HG02610 (cell line): ENCODE data around the gene CHRM4.

Experiments
- ATAC-seq: cut with Tn5 transposase; IDR thresholded peaks from one replicate; pipeline ENCODE4 v1.9.1; 2021; ENCODE audit warnings: mild to moderate bottlenecking, moderate library complexity; ENCODE audit not compliant: unreplicated experiment

Gene CHRM4

DNA sequence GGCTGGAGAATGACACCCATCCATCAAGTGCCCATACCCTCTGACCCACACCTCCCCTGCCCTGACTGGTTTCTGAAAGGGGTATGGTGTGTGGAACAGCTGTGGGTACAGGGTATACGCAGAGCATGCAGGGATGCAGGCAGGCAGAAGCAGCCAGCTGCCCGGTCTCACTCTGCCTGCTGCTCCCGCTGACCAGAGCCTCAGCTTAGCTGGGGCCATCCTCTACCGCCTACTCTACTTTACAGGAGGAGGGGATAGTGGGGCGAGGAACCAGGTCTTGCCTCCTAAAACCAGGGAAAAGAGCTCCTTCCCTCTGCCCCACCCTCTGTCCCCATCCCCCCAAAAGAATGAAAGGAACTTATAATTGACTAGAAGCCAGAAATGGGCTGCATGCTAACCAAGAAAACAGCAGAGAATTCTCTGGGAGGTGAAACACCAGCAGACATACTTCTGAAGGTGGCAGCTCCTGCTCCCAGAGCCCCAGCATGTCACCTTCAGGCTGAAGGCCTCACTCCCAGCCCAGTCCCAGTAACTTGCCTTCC, 13.0 kb upstream of the CHRM4 start:
- no peak for ATAC-seq

DNA sequence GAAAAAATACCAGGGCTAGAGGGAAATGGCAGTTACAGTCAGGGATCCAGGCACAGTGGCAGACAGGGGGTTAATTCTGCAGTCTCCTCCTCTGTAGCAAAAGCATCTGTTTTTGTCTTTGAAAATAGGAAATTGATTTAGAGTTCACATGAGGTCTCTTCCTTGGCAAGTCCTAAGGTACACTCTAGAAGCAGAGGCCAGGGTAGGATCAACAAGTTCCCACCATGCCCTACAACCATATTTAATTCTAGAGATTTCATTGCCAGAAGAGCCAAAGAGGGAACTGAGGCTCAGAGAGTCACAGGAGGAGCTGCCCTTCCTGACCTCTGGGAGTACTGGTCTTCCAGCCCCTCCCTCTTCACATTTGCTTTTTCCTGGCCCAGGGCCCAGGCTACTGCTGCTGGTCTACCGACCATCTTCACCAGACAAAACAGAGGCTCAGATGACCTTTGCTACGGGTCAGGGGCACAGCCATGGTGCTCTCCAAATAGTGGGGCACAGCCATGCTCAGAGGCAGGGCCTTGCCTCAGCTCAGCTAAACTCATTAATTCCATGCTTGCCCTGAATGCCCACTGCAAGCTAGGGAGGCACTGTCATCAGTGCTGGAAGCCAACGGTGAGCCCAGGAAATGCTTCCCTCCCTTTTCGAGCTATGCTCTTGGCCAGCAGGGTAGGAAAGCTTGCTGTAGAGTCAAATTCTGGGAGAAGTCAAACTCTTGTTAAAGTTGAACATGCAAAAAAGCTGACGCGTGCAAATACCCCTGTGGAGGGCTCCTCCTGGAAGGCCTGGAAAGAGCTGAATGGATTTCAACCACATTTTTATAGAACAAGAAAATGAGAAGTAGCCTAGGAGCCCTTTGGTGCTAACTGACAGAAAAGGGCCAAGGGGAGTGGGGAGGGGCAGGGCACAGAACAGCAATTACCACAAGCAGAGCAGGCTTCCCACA, 11.7 kb upstream of the CHRM4 start:
- ATAC-seq: no peak

DNA sequence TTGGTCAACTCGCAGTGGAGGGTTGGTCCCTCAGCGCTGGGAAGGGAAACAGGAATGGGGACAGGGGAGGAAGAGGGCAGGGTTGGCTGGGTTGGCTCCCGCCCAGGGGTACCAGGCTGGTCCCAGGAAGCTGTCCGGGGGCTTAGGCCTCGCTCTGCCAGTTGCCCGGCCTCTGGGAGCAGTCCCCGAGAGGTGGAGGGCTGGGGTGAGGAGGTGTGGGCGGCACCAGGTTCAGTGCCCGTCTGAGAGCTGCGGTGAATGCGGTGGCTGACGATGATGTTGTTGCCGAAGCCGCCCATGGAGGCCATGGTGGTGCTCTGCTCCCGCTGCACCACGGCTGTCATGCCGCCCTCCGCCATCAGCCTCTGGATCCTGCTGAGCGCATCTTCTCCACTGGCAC, 6.0 kb upstream of the CHRM4 start:
- no peak for ATAC-seq

DNA sequence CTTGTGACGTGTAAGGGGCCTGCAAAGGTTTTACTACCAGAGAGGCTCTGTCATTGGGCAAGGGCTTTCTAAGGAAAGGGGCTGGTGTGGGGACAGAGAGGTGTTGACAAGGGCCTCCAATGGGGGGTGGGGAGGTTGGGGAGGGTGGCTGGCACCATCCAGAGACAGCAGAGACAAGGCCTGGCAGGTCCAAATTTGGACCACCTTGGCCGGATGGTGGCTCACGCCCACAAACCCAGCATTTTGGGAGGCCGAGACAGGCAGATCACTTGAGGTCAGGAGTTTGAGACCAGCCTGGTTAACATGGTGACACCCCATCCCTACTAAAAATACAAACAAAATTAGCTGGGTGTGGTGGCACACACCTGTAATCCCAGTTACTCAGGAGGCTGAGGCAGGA, 2.2 kb upstream of the CHRM4 start:
- ATAC-seq: no peak

DNA sequence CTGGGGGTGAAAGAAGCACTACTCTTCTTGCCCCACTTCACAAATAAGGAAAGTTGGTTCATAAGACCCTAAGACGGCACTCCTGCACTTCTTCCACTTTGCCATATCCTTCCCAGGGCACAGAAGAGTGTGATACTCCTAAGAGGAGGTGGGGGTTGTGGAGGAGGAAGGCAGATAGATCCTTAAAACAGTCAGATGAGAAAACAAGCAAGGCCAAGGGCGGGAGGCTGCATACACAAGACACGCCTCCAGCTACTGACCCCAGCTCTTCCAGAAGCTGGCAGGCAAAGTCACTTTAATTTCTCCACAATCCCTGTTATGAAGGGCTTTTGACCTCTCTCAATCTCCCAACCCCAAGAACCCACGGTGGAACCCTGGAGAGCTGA, 1.6 kb upstream of the CHRM4 start:
- ATAC-seq: no peak

DNA sequence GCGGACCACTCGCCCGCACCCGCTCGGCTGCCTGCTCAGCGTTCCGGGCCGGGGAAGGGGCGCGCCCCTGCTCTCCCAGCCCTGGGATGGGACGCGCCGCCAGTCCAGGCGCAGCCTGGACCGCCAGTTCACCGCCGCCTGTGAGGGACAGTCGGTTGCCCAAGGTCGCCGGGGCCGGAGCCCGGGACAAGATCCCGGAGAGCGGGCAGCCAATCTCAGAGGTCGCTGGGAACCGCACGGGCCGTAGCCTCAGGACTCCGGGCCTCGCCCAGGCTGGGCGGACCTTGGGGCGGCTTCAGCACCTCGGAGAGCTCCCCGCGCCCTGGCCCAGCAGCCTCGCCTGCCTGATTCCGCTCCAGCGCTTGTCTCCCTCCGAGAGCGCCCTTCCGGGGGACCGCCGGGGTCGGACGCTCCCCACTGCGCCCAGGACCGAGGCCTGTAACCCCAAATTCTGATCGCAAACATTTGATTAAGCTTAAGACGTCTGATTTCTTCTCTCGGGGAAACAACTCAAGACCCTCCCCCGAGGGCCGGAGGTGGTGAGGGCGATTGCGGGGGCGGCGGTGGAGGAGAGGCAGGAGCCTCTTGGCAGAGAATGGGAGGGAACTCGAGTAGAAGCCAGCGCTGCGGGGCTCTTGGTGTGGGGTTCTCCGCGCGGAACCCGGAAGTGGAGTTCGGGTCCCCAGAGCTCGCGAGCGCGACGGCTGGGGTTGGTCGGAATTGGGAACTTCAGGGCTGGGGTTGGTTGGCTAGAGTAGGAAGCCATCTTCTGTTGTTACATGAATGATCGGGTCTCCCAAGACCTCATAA, 1.1 kb upstream of the CHRM4 start:
- ATAC-seq: peak; percentile 59

DNA sequence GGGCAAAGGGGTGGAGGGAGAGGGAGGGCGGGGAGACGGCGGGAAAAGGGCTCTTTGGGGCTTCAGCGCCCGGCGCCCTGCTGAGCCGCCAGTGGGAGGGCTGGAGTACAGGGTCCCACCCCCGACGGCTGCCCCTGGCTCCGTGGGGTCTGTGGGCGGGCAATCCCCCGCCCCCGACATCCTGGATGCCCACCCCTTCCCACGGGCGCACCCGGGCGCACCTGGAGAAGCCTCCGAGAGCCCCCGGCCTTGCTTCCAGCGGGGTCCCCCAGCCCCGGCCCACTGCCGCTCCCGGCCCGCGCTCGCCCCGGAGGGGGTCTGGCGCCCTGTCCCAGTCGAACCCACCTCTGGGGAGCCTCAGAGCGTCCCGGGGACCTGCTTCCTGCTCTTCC, 394 bp downstream of the CHRM4 start:
- ATAC-seq: no peak

DNA sequence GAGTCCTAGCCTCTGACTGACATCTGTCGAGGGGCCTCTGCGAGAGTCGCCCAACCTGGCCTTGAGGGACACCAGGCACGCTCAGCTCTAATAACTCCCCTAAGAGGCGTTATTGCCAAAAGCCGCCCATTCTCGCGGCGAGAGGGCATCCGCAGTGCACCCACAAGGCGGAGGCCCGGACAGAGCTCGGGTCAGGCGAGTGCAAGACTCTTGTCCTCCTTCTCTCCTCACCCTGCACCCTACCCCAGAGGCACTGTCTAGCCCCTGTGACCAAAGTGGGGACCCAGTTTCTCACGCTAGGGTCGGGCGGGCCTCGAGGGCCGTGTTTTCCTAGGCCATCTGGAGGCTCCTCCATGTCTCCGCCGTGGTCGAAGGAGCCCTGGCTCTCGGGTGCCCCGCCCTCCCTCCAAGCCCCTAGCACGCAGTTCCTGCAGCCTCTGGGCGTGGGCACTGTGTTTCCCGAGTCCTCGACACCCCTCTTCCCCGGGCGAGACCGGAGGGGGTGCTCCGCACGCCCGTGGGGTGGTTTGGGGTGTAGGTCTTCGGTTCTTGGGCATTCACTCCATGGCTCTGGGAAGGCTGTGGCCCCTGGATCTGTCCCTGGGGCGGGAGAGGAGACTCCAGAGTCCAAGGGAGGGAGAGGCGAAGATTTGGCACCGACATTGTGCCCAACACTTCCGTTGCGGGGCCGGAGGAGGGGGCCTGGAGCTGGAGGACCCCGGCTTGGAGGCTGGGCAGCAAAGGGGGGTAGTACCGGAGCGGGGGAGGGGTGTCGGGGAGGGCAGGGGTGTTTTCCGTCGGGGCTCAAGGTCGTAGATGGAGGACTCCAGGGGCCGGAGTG, 1.0 kb downstream of the CHRM4 start:
- no peak for ATAC-seq

DNA sequence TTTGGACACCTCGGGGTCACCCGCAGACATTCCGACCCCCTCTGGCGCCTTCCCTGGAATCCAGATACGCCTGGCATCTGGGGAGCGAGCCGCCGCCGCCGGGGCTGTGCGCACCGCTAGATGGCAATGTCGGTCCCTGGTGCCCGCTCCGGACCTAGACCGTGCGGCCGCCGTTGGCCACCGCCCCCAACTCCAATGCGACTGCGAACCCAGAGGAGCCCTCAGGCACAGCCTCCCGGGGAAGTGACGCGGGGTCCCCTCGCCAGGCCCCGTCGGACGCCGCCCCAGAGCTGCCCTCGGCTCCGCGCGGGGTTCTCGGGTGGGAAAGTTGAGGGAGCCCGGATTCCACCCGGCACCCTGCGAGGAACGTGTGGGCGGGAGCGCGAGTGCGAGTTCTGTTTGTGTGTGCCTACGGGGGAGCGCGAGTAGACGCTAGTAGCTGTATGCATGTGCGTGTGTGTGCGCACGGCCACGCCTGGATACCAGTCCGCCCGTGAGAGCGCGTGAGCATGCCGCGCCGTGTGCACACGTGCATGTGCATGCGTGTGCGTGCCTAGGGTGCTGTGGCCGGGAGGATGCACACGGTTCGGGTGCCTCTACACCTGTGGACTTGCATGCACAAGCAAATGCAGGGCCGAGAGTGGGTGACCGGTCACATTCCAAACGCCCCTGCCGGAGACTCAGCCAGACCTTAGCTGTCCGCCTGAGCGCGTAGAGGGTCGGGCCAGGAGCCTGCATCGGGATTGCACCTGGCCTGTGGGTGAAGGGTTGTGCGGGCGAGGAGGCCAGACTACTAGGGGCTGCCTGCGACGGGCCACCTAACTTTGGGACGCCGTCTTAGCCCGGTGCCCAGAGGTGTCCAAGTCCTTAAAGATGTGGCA, 1.9 kb downstream of the CHRM4 start:
- peak; percentile 56 for ATAC-seq

DNA sequence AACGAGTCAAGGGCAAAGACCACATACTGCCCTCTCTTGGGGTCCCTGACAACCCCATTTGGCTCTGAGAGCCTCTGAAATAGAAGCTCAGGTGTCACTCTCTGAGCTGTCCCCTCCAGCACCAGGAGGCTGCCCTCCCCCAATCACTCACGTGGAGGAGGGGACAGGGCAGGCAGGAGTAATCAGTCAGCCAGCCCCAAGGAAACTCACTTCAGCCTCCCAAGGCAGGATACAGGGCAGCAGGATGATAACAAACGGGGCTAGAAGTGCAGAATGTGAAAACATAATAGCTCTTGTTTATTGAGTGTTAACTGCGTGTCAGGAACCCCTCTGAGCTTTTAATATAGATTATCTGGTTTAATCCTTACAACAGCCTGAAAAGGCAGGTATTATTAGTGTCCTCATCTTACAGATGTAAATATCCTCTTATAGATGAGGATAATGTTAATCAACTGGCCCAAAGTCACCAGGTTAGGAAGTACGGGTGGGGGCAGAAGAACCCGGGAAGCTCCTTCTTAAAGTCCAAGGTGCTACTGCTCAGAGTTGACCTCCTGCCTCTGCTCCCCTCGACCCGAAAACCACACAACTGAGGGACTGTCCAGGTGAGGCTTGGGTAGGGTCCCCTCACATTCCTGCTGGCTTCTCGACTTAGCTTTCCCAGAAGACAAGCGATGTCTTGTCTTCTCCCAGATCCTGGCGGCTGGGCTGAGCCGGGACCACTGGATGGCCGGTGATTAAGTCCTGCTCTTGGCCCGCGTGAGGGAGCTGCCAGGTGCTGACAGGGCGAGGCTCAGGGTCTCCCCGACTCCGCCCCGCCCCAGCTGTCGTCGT, 2.7 kb downstream of the CHRM4 start:
- ATAC-seq: no peak

DNA sequence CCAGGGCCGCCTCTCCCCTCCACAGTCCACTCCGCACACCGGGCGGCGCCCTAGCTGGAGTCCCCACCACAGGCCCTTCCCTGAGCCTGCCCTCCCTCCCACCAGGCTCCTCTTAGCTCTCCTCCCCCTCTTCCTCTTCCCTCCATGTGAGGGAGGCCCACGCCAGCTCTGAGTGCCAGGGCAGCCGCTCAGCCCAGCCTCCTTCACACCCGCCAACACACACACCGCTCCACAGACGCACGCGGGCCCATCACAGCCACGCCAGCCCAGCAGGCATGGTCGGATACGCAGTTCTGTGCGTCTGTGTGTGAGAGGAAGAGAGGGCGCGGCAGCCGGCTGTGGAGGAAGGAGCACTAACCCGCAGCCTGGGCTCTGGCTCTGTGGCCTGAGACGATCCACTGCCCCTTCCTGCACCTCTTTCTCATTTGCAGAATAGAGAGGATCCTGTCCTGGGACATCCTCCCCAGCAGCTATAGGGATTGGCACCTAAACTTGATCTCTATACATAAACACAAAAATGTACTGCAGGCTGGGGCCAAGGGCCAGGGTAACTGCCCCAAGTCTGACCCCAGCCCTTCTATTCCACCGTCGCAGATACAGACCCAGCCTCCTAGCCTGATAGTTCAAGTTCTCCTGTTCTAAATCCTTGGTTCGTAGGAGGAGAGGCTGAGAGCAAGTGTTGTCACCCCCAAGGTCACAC, 3.5 kb downstream of the CHRM4 start:
- ATAC-seq: no peak

DNA sequence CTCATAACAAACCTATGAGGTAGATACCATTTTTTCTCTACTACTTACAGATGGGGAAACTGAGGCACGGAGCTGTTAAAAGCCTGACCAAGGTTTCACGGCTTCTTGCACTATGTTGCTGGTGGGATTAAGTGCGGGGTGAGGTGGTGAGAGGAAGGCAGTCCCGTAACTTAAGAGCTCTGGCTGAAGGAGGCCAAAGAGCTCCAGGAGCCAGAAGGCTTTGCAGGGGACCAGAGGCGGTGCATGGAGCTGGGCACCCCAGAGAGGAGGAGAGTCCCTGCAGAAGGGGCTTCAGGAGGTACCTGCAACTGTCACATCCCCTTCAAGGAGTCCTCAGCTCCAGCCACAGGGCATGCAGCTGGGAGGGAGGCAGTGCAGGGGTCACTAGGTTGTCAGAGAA, 4.1 kb downstream of the CHRM4 start:
- no peak for ATAC-seq

DNA sequence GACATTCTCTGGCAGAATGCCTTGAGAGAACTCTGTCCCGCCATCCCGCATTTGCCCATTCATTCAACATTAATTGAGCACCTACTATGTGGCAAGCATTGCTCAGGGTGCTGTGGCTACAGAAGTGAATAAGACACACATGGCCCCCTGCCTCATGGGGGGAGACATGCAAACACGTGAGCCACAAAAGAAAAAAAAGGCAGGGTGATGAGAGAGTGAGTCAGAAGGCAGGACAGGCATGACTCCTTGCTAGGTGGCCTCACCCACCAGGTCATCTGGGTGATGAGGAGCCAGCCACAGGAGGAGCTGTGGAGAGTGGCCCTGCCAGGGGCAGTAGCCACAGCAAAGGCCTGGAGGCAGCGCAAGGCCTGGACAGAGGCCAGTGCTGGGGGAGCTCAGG, 4.9 kb downstream of the CHRM4 start:
- ATAC-seq: no peak

DNA sequence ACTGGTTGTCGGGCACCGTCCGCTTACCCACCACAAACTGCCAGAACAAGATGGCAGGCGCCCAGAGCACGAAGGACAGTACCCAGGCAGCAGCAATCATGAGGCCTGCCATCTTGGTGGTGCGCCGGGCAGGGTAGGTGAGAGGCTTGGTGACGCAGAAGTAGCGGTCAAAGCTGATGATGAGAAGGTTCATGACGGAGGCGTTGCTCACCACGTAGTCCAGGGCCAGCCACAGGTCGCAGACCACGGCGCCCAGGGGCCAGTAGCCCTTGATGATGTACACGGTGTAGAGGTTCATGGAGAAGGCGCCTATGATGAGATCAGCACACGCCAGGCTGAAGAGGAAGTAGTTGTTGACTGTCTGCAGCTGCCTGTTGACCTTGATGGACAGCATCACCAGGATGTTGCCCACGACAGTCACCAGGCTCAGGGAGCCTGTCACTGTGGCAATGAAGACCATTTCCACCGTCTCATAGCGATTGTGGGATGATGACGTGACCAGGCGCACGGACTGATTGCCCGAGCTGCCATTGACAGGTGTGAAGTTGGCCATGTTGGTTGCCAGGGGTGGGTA, 5.5 kb downstream of the CHRM4 start:
- ATAC-seq: no peak

DNA sequence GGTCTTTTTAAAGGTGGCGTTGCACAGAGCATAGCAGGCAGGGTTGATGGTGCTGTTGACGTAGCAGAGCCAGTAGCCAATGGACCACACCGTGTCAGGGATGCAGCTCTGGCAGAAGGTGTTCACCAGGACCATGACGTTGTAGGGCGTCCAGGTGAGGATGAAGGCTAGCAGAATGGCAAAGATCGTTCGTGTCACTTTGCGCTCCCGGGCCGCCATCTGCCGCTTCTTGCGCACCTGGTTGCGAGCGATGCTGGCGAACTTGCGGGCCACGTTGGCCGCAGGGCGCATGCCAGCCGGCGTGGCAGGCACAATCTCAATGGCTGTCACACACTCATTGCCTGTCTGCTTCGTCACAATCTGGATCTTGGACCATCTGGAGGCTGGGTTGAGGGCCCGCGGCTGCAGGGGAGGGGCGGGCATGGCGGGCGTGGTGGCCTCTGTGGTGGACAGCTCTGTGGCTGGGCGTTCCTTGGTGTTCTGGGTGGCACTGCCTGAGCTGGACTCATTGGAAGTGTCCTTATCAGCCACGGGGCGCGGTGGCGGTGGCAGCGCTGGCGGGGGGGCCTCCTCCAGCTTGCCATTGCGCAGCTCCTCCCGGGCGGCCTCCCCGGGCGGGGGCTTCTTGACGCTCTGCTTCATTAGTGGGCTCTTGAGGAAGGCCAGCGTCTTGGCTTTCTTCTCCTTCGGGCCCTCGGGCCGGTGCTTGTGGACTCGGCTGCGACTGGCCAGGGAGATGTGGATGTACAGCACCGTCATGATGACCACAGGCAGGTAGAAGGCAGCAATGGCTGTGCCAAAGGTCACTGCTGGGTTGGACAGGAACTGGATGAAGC, 6.2 kb downstream of the CHRM4 start:
- no peak for ATAC-seq

DNA sequence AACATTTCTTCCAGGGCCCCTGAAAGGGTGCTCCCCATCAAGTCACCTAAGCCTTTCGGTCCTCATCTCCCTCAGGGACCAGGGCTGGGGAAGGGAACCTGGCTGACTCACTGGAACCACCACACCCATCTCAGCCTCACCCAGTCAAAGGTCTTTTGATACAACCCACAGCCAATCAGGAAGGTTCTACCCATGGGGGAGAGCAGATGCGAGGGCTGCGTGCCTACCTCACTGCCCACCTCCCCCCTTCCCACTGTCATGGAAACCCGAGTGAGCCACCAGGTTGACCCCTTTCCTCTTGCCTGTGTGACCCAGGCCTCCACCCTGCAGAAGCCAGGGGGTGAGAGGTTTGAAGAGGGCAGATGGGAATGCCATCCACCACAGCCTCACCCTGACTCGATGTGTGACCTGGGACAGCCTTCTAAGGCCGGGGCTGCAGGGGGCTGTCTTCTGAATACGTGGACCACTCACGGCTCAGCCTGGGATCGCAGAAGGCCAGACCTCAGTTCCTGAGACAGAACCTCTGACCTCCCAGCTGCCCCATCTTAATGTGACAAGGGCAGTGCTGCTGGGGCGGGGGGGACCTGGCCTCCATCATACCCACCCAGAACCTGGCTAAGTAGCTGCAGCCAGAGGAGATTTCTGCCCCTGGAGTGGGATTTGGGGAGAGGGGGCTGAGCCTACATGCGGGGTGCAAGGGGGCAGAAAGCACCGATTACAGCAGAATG, 7.4 kb downstream of the CHRM4 start:
- no peak for ATAC-seq

DNA sequence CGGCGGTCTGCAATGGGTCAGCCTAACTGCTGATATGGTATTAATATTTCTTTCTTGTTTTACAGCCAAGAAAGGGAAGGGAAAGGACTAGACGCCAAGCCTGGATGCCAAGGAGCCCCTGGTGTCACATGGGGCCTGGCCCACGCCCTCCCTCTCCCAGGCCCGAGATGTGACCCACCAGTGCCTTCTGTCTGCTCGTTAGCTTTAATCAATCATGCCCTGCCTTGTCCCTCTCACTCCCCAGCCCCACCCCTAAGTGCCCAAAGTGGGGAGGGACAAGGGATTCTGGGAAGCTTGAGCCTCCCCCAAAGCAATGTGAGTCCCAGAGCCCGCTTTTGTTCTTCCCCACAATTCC, 8.2 kb downstream of the CHRM4 start:
- ATAC-seq: no peak
